Activated T-helper 1 cell treated with Interleukin-2 at 50 U/mL for 16 hours (primary cell): ENCODE data around the gene RMI2.
"Not testable (repeated sequence)": the region's sequence is repeated elsewhere in the genome, so short reads cannot be mapped to it uniquely, and the experiment has no call there.

Experiments used
- DNase-seq: peaks from one replicate; pipeline ENCODE4 v3.0.0-alpha.2; 2020; ENCODE audit warnings: low read depth

Gene RMI2

DNA sequence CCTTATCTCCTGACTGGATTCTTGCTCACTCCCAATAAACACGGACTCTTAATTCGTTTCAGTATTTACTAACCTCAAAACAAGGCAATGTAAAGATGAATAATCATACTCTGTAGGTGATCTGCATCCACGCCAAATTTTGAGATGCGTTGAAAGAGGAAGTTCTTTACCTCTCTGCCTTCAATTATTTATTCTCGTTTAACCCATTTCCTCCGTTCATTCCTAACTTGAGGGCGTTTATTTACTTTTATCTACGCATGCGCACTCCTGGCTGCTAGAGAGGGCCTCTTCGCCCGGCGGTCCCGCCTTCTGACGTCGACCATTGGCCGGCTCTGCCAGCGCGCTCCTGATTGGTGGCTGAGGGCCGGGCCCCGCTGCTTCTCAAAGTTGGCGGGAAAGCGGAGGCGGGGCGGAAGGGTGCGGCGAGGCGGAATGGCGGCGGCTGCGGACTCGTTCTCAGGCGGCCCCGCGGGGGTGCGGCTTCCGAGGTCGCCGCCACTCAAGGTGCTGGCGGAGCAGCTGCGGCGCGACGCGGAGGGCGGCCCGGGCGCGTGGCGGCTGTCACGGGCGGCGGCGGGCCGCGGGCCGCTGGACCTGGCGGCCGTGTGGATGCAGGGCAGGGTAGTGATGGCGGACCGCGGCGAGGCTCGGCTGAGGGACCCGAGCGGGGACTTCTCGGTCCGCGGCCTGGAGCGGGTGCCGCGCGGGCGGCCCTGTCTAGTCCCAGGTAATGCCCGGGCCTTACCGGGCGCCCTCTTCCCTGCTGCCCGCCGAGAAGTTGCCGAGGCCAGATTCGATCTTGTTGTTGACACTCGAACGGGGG, at the start of gene RMI2:
RMI2 (plus strand) TSS at position 420 of the 823 bp plus-strand sequence; CDS start at position 433, 13 bp downstream.
- DNase-seq: peak; percentile 94

- no peak for DNase-seq
Observed at GRCh38 chr16:11295672-11296071, 49.6 kb upstream of the RMI2 start.

DNA sequence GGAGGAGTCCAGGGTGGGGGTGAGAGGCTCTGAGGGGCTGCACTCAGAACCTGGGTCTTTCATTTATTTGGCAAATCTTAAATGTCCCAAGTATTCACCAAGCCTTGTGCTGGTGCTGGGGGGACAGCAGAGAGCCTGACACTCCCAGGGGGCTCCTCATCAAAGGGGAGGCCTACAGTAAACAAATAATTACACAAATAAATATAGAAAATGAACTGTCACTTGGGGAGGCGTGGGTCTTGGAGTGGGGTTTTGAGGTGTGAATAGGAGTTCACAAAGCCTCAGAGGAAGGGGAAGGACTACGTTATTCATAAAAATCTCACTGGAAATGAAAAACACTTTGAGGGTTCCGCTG, 48.9 kb upstream of the RMI2 start:
- DNase-seq: no peak

DNA sequence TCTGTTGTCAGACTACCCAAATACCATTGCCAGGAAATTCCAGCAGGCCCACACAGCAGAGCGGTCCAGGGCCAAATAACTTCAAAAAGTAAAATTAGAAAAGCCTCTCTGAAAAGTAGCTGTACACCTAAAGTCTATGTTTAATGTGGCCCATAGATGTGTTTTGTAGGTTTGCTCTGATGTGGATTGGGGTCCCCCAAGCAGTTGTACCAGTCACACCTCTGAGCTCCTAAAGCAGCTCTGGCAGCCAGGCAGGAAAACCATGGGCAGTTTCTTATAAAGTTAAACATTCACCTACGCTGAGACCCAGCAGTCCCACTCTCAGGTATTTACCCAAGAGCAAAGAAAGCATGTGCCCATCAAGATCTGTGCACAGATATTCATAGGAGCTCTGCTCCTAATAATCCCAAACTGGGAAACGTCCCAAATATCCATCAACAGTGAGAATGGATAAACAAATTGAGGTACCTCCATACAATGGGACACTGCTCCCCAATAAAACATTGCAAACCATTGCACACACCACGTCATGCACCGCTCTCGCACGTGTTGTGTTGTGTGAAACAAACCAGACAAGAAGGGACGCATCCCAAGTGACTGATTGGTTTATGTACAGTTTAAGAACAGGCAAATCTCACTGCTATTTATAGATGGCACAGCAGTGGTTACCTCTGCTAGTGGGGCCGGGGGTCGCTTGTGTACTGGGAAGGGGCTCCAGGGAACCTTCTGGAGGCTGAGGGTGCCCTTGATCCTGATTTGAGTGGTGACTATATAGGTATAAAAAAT, 48.4 kb upstream of the RMI2 start:
- DNase-seq: no peak

- peak; percentile 37 for DNase-seq
Observed at GRCh38 chr16:11297492-11298142, 47.6 kb upstream of the RMI2 start.

- DNase-seq: no peak
Observed at GRCh38 chr16:11298143-11298900, 46.9 kb upstream of the RMI2 start.

DNA sequence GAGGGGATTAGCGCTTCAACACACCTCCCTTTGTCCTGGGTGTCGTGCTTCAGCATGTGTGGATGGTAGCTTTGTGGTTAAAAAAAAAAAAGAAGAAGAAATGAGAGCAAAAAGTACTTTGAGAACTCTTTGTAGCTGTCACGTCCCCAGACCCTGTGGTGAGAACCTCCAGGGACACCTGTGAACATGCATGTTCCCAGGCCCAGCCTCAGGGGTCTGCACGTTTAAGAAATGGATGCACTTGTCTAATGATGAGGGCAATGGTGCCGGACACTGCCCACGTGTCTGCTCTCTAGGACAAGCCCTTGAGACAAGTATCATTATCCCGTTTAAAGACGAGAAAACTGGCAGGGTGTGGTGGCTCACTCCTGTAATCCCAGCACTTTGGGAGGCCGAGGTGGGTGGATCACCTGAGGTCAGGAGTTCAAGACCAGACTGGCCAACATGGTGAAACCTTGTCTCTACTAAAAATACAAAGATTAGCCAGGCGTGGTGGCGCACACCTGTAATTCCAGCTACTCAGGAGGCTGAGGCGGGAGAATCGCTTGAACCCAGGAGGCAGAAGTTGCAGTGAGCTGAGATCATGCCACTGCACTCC, 46.2 kb upstream of the RMI2 start:
- DNase-seq: not testable (repeated sequence)

GRCh38 chr16:11299865-11300559, 45.2 kb upstream of the RMI2 start:
- no peak for DNase-seq

- DNase-seq: no peak
Observed at GRCh38 chr16:11300560-11300892, 44.7 kb upstream of the RMI2 start.

GRCh38 chr16:11301645-11302501, 43.4 kb upstream of the RMI2 start:
- DNase-seq: no peak

DNA sequence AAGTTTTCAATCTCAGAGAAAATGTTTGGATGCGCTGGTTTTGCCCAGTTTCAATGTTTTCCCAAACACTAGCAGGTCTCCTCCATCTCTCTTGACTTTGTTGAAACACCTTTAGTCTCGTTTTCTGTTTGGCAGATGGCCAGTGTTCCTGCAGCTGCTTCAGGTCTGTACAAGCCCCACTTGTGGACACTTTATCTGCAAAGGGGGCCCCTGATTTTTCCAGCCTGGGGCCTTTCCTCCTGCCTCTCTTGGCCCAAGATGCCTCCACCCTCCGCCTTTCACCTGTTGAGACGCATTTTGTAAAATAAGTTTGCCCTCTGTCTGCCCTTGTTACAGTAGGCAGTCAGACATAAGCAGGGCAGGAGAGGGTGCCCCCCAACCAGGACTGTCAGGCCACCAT, 42.3 kb upstream of the RMI2 start:
- no peak for DNase-seq

DNA sequence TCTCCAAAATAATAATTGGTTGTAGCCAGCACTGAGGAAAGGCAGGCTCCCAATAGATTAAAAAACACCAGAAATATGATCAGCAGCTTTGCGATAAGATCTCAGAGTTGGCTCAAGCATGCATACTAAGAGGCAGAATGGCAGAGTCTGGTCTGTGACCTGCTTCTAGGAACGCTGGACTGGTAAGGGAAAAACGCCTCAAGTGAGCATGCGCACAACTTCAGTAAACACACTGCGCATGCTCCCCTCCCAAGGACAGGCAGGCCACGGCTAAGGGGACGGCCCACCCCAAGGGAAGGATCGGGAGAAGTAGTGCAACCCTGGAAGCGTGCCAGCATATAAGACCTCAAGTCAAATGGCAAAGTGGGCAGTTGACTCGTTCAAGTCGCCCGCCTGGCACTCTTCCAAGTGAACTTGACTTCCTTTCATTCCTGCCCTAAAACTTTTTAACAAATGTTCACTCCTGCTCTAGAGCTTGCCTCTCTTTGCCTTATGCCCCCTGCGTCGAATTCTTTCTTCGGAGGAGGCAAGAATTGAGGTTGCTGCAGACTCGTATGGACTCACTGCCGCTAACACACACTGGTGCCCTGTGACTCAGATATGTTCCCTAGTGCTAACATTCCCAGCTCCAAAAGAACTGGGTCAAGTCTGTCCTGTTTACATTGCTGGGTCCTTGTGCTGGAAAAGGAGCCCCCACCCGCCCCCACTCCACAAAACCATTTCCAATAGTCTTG, 41.7 kb upstream of the RMI2 start:
- no peak for DNase-seq

- no peak for DNase-seq
Observed at GRCh38 chr16:11306381-11306780, 38.9 kb upstream of the RMI2 start.

DNA sequence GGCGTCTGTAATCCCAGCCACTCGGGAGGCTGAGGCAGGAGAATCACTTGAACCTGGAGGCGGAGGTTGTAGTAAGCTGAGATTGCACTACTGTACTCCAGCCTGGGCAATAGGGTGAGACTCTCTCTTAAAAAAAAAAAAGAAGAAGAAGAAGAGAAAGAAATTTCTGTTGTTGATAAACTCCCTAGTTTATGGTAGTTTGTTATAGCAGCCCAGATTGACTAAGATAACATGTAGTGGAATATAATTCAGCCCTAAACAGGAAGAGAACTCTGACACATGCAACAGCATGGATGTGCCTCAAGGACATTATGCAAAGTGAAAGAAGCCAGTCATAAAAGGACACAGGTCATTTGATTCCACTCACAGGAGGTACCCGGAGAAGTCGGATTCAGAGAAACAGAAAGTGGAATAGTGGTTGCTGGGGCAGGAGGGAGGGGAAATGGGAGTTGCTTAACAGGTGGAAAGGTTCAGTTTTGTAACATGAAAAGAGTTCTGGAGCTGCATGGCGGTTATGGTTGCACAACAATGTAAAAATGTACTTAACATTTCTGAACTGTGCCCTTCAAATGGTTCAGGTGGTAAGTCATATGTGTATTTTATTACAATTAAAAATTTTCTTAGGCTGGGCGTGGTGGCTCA, 38.1 kb upstream of the RMI2 start:
- DNase-seq: no peak

DNA sequence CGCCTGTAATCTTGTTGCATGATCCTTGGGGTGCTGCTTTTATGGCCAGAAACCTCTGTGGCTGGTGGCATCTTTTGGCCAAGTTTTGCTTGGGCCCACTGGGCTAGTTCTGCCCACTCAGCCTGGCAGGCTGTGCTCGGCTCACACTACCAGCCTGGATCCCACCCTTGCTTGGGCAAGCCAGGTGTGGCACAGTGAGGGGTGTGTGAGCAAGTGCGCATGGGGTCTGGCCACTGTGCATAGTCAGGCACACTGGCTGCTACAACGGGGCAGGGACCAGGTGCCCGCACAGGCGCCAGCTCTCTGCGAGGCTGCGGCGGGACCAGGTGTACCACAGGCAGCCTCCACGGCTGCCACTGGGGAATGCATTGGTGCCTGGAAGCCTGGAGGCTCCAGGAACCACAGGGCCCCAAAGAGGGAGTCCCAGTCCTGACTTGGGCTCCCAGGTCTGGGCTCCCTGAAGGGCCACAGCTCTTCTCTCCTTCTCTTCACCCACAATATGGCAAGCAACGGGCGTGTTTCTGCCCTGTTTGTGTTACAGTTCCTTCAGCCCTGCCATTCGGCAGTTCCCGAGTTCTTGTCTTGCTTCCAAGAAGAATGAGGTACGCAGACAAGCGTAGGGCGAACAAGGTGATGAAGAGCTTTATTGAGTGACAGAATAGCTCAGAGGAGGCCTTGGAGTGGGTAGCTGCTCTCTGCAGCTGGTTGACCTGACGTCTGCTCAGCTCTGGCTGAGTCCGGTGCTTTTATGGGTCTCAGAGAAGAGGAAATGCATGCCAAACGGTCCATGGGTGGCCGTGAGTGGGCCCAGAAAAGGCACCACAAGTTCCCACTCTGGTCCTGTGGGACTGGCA, 37.4 kb upstream of the RMI2 start:
- no peak for DNase-seq

- DNase-seq: no peak
Observed at GRCh38 chr16:11308493-11309283, 36.6 kb upstream of the RMI2 start.
